HepG2 (cell line): ENCODE measurements around the gene ATP5F1E. TPM values are rescaled to one million over a fixed set of nuclear protein-coding genes. Genes with fewer than 3 reads are reported as not detected.

Experiments used
- ATAD3A ChIP-seq: sonication (generic); formaldehyde crosslinking; IDR thresholded peaks from 2 replicates; pipeline ENCODE4 v1.4.0; 2020; ENCODE audit warnings: missing genetic modification reagents
- EP300 ChIP-seq, 3 experiments: sonication (generic) in 1 of 3; formaldehyde crosslinking in 1 of 3; IDR thresholded peaks; 2 replicates each; pipeline versions ENCODE4 v1.5.1 to v1.6.1; 2011 to 2020; ENCODE audit warnings: low read depth in 2 of 3, low read length in 2 of 3, borderline replicate concordance in 1 of 3, improper control_type of control experiment in 1 of 3, mild to moderate bottlenecking in 1 of 3, missing genetic modification reagents in 1 of 3, moderate library complexity in 1 of 3
- ERF ChIP-seq: IDR thresholded peaks from 2 replicates; pipeline ENCODE4 v1.6.1; 2018; ENCODE audit warnings: missing biosample characterization, missing genetic modification reagents
- MEF2D ChIP-seq: sonication (generic); formaldehyde crosslinking; IDR thresholded peaks from 2 replicates; pipeline ENCODE4 v1.5.1; 2020; ENCODE audit warnings: mild to moderate bottlenecking, missing genetic modification reagents
- NCOA5 ChIP-seq: sonication (generic); formaldehyde crosslinking; IDR thresholded peaks from 2 replicates; pipeline ENCODE4 v1.4.0; 2020; ENCODE audit warnings: missing genetic modification reagents
- NR1H2 ChIP-seq: sonication (generic); formaldehyde crosslinking; IDR thresholded peaks from 2 replicates; pipeline ENCODE4 v1.8.1; 2022; ENCODE audit warnings: low read depth, missing genetic modification reagents, borderline replicate concordance
- RFX1 ChIP-seq: fragments of 450-650 bp; IDR thresholded peaks from 2 replicates; pipeline ENCODE4 v1.6.1; 2017
- RFX5 ChIP-seq: IDR thresholded peaks from 2 replicates; pipeline ENCODE4 v1.6.1; 2011; ENCODE audit warnings: low read depth, low read length, improper control_type of control experiment
- TBX3 ChIP-seq: fragments of 450-650 bp; IDR thresholded peaks from 2 replicates; pipeline ENCODE4 v1.6.1; 2017; ENCODE audit warnings: antibody characterized with exemption, mild to moderate bottlenecking, inconsistent platforms, borderline replicate concordance
- ZNF121 ChIP-seq: sonication (generic); formaldehyde crosslinking; IDR thresholded peaks from 2 replicates; pipeline ENCODE4 v1.5.0; 2020; ENCODE audit warnings: mild to moderate bottlenecking, missing genetic modification reagents
- ZNF124 ChIP-seq: sonication (generic); formaldehyde crosslinking; IDR thresholded peaks from 2 replicates; pipeline ENCODE4 v1.4.0; 2020; ENCODE audit warnings: missing genetic modification reagents
- ZNF224 ChIP-seq: sonication (generic); formaldehyde crosslinking; IDR thresholded peaks from 2 replicates; pipeline ENCODE4 v1.5.0; 2020; ENCODE audit warnings: mild to moderate bottlenecking, missing genetic modification reagents
- ZNF790 ChIP-seq: sonication (generic); formaldehyde crosslinking; IDR thresholded peaks from 2 replicates; pipeline ENCODE4 v1.8.0; 2022; ENCODE audit warnings: missing genetic modification reagents, mild to moderate bottlenecking, borderline replicate concordance
- polyA plus RNA-seq, 8 experiments: library from polyadenylated mRNA; depleted of rRNA in 3 of 8; stranded (reverse) in 7 of 8; unstranded in 1 of 8; fragments of >200 nt; fragmentation: Illumina TruSeq in 4 of 8; extraction: Trizol in 4 of 8; gene quantifications; 2 replicates each; pipeline versions ENCODE4 v1.2.1 to v1.2.3, GENCODE V29; 2011 to 2016; ENCODE audit warnings: low read depth in 4 of 8, missing spikeins in 1 of 8, mixed read lengths in 1 of 8; ENCODE audit not compliant: insufficient read depth in 1 of 8
- total RNA-seq, 5 experiments: library from RNA; depleted of rRNA; stranded (reverse); fragments of >200 nt; fragmentation: Illumina TruSeq; extraction: Trizol; gene quantifications; 2 replicates each; pipeline ENCODE4 v1.2.3, GENCODE V29; 2016; ENCODE audit warnings: low read depth in 1 of 5
- TF ChIP-seq, protein P1 (sequence below): sonication (generic); formaldehyde crosslinking; IDR thresholded peaks from 2 replicates; pipeline ENCODE4 v1.8.0; 2022; ENCODE audit warnings: mild to moderate bottlenecking, missing genetic modification reagents, moderate library complexity
- TF ChIP-seq, protein P2 (sequence below): sonication (generic); formaldehyde crosslinking; IDR thresholded peaks from 2 replicates; pipeline ENCODE4 v1.5.1; 2020; ENCODE audit warnings: mild to moderate bottlenecking, moderate library complexity, missing genetic modification reagents
- TF ChIP-seq, protein P3 (sequence below): fragments of 450-650 bp; IDR thresholded peaks from 2 replicates; pipeline ENCODE4 v1.6.1; 2016
- TF ChIP-seq, protein P4 (sequence below): sonication (generic); formaldehyde crosslinking; IDR thresholded peaks from 2 replicates; pipeline ENCODE4 v1.9.0; 2021; ENCODE audit warnings: missing genetic modification reagents, mild to moderate bottlenecking, borderline replicate concordance
- TF ChIP-seq, protein P5 (sequence below): sonication (generic); formaldehyde crosslinking; IDR thresholded peaks from 2 replicates; pipeline ENCODE4 v1.4.0; 2020; ENCODE audit warnings: missing genetic modification reagents
- TF ChIP-seq, protein P6 (sequence below): sonication (generic); formaldehyde crosslinking; IDR thresholded peaks from 2 replicates; pipeline ENCODE4 v1.8.0; 2022; ENCODE audit warnings: missing genetic modification reagents, mild to moderate bottlenecking, inconsistent platforms, borderline replicate concordance
- TF ChIP-seq, protein P7 (sequence below): sonication (generic); formaldehyde crosslinking; IDR thresholded peaks from 2 replicates; pipeline ENCODE4 v1.4.0; 2020; ENCODE audit warnings: mild to moderate bottlenecking, missing genetic modification reagents, borderline replicate concordance

Gene ATP5F1E
- total and polyA plus RNA-seq, 2 of the 13 experiments (the other 11 are each of a cell fraction or from before 2014, with no cell fraction given): 121 to 134 TPM

DNA sequence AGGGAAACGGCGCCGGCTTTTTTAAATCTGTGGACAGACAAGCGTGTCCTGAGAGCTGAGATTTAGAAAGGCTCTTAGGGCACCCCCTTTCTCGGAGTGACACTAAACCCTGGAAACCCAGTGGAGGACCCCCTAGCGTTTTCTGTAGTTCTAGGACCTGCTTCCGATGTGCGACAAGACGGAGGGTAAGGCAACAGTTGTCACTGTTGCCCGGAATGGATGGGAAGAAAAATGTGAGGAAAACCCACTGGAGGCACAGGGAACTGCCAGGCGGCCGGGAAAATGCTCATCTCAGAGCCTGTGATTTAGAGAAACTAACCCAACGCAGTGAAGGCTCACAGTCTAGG lies 551 bp upstream of the ATP5F1E start (continued):
- TF ChIP-seq, protein P1, sequence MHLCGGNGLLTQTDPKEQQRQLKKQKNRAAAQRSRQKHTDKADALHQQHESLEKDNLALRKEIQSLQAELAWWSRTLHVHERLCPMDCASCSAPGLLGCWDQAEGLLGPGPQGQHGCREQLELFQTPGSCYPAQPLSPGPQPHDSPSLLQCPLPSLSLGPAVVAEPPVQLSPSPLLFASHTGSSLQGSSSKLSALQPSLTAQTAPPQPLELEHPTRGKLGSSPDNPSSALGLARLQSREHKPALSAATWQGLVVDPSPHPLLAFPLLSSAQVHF: no peak
- TF ChIP-seq RFX1: no peak
- TF ChIP-seq, protein P2, sequence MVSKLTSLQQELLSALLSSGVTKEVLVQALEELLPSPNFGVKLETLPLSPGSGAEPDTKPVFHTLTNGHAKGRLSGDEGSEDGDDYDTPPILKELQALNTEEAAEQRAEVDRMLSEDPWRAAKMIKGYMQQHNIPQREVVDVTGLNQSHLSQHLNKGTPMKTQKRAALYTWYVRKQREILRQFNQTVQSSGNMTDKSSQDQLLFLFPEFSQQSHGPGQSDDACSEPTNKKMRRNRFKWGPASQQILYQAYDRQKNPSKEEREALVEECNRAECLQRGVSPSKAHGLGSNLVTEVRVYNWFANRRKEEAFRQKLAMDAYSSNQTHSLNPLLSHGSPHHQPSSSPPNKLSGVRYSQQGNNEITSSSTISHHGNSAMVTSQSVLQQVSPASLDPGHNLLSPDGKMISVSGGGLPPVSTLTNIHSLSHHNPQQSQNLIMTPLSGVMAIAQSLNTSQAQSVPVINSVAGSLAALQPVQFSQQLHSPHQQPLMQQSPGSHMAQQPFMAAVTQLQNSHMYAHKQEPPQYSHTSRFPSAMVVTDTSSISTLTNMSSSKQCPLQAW (CRISPR knock-in tag): no peak
- no peak for TF ChIP-seq TBX3
- TF ChIP-seq MEF2D (CRISPR knock-in tag): no peak
- no peak for TF ChIP-seq NCOA5 (CRISPR knock-in tag)
- TF ChIP-seq EP300 (IDR thresholded peaks at IDR 0.05; ENCODE audit: low read depth in 2 of 2, low read length in 2 of 2): no peak
- TF ChIP-seq EP300 (CRISPR knock-in tag; IDR thresholded peaks at IDR 0.05; ENCODE audit: borderline replicate concordance): no peak
- TF ChIP-seq ZNF124 (CRISPR knock-in tag): 0 out of 2 replicates have a peak, but pooled peaks have one; percentile 6
- TF ChIP-seq RFX5: no peak
- TF ChIP-seq ATAD3A (CRISPR knock-in tag): no peak
- TF ChIP-seq, protein P3, sequence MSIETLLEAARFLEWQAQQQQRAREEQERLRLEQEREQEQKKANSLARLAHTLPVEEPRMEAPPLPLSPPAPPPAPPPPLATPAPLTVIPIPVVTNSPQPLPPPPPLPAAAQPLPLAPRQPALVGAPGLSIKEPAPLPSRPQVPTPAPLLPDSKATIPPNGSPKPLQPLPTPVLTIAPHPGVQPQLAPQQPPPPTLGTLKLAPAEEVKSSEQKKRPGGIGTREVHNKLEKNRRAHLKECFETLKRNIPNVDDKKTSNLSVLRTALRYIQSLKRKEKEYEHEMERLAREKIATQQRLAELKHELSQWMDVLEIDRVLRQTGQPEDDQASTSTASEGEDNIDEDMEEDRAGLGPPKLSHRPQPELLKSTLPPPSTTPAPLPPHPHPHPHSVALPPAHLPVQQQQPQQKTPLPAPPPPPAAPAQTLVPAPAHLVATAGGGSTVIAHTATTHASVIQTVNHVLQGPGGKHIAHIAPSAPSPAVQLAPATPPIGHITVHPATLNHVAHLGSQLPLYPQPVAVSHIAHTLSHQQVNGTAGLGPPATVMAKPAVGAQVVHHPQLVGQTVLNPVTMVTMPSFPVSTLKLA: no peak
- TF ChIP-seq, protein P4, sequence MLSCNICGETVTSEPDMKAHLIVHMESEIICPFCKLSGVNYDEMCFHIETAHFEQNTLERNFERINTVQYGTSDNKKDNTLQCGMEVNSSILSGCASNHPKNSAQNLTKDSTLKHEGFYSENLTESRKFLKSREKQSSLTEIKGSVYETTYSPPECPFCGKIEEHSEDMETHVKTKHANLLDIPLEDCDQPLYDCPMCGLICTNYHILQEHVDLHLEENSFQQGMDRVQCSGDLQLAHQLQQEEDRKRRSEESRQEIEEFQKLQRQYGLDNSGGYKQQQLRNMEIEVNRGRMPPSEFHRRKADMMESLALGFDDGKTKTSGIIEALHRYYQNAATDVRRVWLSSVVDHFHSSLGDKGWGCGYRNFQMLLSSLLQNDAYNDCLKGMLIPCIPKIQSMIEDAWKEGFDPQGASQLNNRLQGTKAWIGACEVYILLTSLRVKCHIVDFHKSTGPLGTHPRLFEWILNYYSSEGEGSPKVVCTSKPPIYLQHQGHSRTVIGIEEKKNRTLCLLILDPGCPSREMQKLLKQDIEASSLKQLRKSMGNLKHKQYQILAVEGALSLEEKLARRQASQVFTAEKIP (CRISPR knock-in tag): no peak
- TF ChIP-seq NR1H2 (CRISPR knock-in tag): no peak
- no peak for TF ChIP-seq ZNF224
- TF ChIP-seq, protein P5, sequence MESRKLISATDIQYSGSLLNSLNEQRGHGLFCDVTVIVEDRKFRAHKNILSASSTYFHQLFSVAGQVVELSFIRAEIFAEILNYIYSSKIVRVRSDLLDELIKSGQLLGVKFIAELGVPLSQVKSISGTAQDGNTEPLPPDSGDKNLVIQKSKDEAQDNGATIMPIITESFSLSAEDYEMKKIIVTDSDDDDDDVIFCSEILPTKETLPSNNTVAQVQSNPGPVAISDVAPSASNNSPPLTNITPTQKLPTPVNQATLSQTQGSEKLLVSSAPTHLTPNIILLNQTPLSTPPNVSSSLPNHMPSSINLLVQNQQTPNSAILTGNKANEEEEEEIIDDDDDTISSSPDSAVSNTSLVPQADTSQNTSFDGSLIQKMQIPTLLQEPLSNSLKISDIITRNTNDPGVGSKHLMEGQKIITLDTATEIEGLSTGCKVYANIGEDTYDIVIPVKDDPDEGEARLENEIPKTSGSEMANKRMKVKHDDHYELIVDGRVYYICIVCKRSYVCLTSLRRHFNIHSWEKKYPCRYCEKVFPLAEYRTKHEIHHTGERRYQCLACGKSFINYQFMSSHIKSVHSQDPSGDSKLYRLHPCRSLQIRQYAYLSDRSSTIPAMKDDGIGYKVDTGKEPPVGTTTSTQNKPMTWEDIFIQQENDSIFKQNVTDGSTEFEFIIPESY (CRISPR knock-in tag): no peak
- TF ChIP-seq, protein P6, sequence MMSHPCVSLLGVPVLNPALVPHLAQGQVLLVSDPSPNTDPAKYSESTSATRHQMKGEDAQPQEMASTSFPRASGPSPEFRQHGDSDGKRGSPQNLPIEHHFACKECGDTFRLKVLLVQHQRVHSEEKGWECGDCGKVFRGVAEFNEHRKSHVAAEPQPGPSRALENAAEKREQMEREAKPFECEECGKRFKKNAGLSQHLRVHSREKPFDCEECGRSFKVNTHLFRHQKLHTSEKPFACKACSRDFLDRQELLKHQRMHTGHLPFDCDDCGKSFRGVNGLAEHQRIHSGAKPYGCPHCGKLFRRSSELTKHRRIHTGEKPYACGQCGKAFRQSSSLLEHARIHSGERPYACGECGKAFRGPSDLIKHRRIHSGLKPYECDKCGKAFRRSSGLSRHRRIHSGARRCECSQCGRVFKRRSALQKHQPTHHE (CRISPR knock-in tag): no peak
- no peak for TF ChIP-seq ZNF790 (CRISPR knock-in tag)
- no peak for TF ChIP-seq ERF (CRISPR knock-in tag)
- no peak for TF ChIP-seq ZNF121 (CRISPR knock-in tag)
- TF ChIP-seq, protein P7, sequence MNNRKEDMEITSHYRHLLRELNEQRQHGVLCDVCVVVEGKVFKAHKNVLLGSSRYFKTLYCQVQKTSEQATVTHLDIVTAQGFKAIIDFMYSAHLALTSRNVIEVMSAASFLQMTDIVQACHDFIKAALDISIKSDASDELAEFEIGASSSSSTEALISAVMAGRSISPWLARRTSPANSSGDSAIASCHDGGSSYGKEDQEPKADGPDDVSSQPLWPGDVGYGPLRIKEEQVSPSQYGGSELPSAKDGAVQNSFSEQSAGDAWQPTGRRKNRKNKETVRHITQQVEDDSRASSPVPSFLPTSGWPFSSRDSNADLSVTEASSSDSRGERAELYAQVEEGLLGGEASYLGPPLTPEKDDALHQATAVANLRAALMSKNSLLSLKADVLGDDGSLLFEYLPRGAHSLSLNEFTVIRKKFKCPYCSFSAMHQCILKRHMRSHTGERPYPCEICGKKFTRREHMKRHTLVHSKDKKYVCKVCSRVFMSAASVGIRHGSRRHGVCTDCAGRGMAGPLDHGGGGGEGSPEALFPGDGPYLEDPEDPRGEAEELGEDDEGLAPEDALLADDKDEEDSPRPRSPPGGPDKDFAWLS: no peak
